ENCODE results near the gene LRCH2. TPM values are rescaled to one million over a fixed set of nuclear protein-coding genes. Genes with fewer than 3 reads are reported as not detected.

The LRCH2 gene
- total RNA-seq = not detected

- H3K4me1 Mint-ChIP-seq = no peaks in the 10 kb centered on the region
- no peak within 1 kb of the TSS for H3K27ac Mint-ChIP-seq
- peaks cover 16% of the 10 kb centered on the region for H3K27me3 Mint-ChIP-seq
- DNase-seq (no peak), ATAC-seq (ENCODE audit: low read depth) (no peak)
- H3K9me3 Mint-ChIP-seq = no peaks in the 10 kb centered on the region
- H3K36me3 Mint-ChIP-seq = no peaks in the 10 kb centered on the region
- H3K4me3 Mint-ChIP-seq = no peak within 1 kb of the TSS
- POLR2A ChIA-PET = no interaction called here
Observed at GRCh38 chrX:115233497-115234455, at the start of gene LRCH2. TSS of gene LRCH2 (minus strand) at chrX:115234096. CDS start at chrX:115234041, 55 bp downstream.

GRCh38 chrX:115269051-115269683 is 35.3 kb upstream of the LRCH2 start:
- Mint-ChIP-seq H3K27me3 (no peaks in the 10 kb centered on the region), H3K4me1 (no peaks in the 10 kb centered on the region), H3K27ac (no peak overlapping the region), H3K9me3 (peaks cover 1% of the 10 kb centered on the region), H3K36me3 (no peaks in the 10 kb centered on the region), H3K4me3 (no peak overlapping the region)
- DNase-seq (no peak), ATAC-seq (ENCODE audit: low read depth) (no peak)
- POLR2A ChIA-PET = no interaction called here

- H3K36me3 Mint-ChIP-seq = no peaks in the 10 kb centered on the region
- H3K4me3 Mint-ChIP-seq = no peak overlapping the region
- POLR2A ChIA-PET = no interaction called here
- peaks cover 1% of the 10 kb centered on the region for H3K9me3 Mint-ChIP-seq
- ATAC-seq (ENCODE audit: low read depth) (no peak), DNase-seq (no peak)
- no peaks in the 10 kb centered on the region for H3K4me1 Mint-ChIP-seq
- no peak overlapping the region for H3K27ac Mint-ChIP-seq
- H3K27me3 Mint-ChIP-seq = no peaks in the 10 kb centered on the region
Observed at GRCh38 chrX:115268421-115268820, 34.5 kb upstream of the LRCH2 start.

GRCh38 chrX:115266300-115266699 is 32.4 kb upstream of the LRCH2 start:
- Mint-ChIP-seq H3K4me3 (no peak overlapping the region), H3K4me1 (no peaks in the 10 kb centered on the region), H3K27me3 (no peaks in the 10 kb centered on the region), H3K27ac (no peak overlapping the region), H3K9me3 (peaks cover 1% of the 10 kb centered on the region), H3K36me3 (no peaks in the 10 kb centered on the region)
- ATAC-seq (ENCODE audit: low read depth) (no peak), DNase-seq (no peak)
- POLR2A ChIA-PET = no interaction called here

GRCh38 chrX:115264009-115264408 is 30.1 kb upstream of the LRCH2 start:
- no peaks in the 10 kb centered on the region for H3K27me3 Mint-ChIP-seq
- peaks cover 1% of the 10 kb centered on the region for H3K9me3 Mint-ChIP-seq
- DNase-seq = no peak
- H3K4me3 Mint-ChIP-seq = no peak overlapping the region
- POLR2A ChIA-PET = no interaction called here
- H3K36me3 Mint-ChIP-seq = no peaks in the 10 kb centered on the region
- H3K27ac Mint-ChIP-seq = no peak overlapping the region
- ATAC-seq (ENCODE audit: low read depth) = no peak
- no peaks in the 10 kb centered on the region for H3K4me1 Mint-ChIP-seq

- Mint-ChIP-seq H3K27me3 (no peaks in the 10 kb centered on the region), H3K4me3 (no peak overlapping the region), H3K4me1 (no peaks in the 10 kb centered on the region), H3K9me3 (no peaks in the 10 kb centered on the region), H3K27ac (no peak overlapping the region), H3K36me3 (no peaks in the 10 kb centered on the region)
- ATAC-seq (ENCODE audit: low read depth) = no peak
- POLR2A ChIA-PET = no interaction called here
- no peak for DNase-seq
Observed at GRCh38 chrX:115261148-115261547, 27.3 kb upstream of the LRCH2 start.

- Mint-ChIP-seq H3K36me3 (no peaks in the 10 kb centered on the region), H3K4me1 (no peaks in the 10 kb centered on the region), H3K27me3 (no peaks in the 10 kb centered on the region), H3K9me3 (no peaks in the 10 kb centered on the region), H3K27ac (no peak overlapping the region), H3K4me3 (no peak overlapping the region)
- POLR2A ChIA-PET = no interaction called here
- ATAC-seq (ENCODE audit: low read depth) = no peak
- no peak for DNase-seq
Observed at GRCh38 chrX:115260330-115260729, 26.4 kb upstream of the LRCH2 start.

GRCh38 chrX:115259238-115259875 is 25.5 kb upstream of the LRCH2 start:
- Mint-ChIP-seq H3K4me1 (no peaks in the 10 kb centered on the region), H3K36me3 (no peaks in the 10 kb centered on the region), H3K4me3 (no peak overlapping the region), H3K27ac (no peak overlapping the region), H3K27me3 (no peaks in the 10 kb centered on the region), H3K9me3 (no peaks in the 10 kb centered on the region)
- ATAC-seq (ENCODE audit: low read depth) = no peak
- no peak for DNase-seq
- POLR2A ChIA-PET = no interaction called here

- POLR2A ChIA-PET = no interaction called here
- Mint-ChIP-seq H3K9me3 (no peaks in the 10 kb centered on the region), H3K4me3 (no peak overlapping the region)
Observed at GRCh38 chrX:115257711-115258110, 23.8 kb upstream of the LRCH2 start.

GRCh38 chrX:115255003-115255402 is 21.1 kb upstream of the LRCH2 start:
- Mint-ChIP-seq H3K9me3 (no peaks in the 10 kb centered on the region), H3K27ac (no peak overlapping the region), H3K4me3 (no peak overlapping the region), H3K27me3 (no peaks in the 10 kb centered on the region), H3K4me1 (no peaks in the 10 kb centered on the region), H3K36me3 (no peaks in the 10 kb centered on the region)
- ATAC-seq (ENCODE audit: low read depth) (no peak), DNase-seq (no peak)
- POLR2A ChIA-PET = no interaction called here

More at GRCh38 chrX:115257711-115258110, 23.8 kb upstream of the LRCH2 start:
- H3K4me1 Mint-ChIP-seq = no peaks in the 10 kb centered on the region
- H3K27me3 Mint-ChIP-seq = no peaks in the 10 kb centered on the region
- DNase-seq = no peak
- no peaks in the 10 kb centered on the region for H3K36me3 Mint-ChIP-seq
- H3K27ac Mint-ChIP-seq = no peak overlapping the region
- ATAC-seq (ENCODE audit: low read depth) = no peak

- H3K27ac Mint-ChIP-seq = no peak overlapping the region
- no peak for DNase-seq
Observed at GRCh38 chrX:115251458-115252233, 17.8 kb upstream of the LRCH2 start.

GRCh38 chrX:115237056-115237455 is 3.2 kb upstream of the LRCH2 start:
- no peak overlapping the region for H3K27ac Mint-ChIP-seq
- POLR2A ChIA-PET = no interaction called here
- H3K27me3 Mint-ChIP-seq = peaks cover 16% of the 10 kb centered on the region
- no peaks in the 10 kb centered on the region for H3K36me3 Mint-ChIP-seq
- no peak overlapping the region for H3K4me3 Mint-ChIP-seq
- ATAC-seq (ENCODE audit: low read depth) = no peak
- no peaks in the 10 kb centered on the region for H3K9me3 Mint-ChIP-seq
- no peak for DNase-seq
- no peaks in the 10 kb centered on the region for H3K4me1 Mint-ChIP-seq

More at GRCh38 chrX:115251458-115252233, 17.8 kb upstream of the LRCH2 start:
- Mint-ChIP-seq H3K4me3 (no peak overlapping the region), H3K9me3 (no peaks in the 10 kb centered on the region), H3K4me1 (no peaks in the 10 kb centered on the region), H3K36me3 (no peaks in the 10 kb centered on the region), H3K27me3 (no peaks in the 10 kb centered on the region)
- POLR2A ChIA-PET = no interaction called here
- ATAC-seq (ENCODE audit: low read depth) = no peak

- H3K4me1 Mint-ChIP-seq = no peaks in the 10 kb centered on the region
- no peak overlapping the region for H3K27ac Mint-ChIP-seq
- no peaks in the 10 kb centered on the region for H3K36me3 Mint-ChIP-seq
- peaks cover 16% of the 10 kb centered on the region for H3K27me3 Mint-ChIP-seq
- DNase-seq (no peak), ATAC-seq (ENCODE audit: low read depth) (no peak)
- H3K9me3 Mint-ChIP-seq = no peaks in the 10 kb centered on the region
- POLR2A ChIA-PET = no interaction called here
- H3K4me3 Mint-ChIP-seq = no peak overlapping the region
Observed at GRCh38 chrX:115236560-115236959, 2.7 kb upstream of the LRCH2 start.

Measured in activated naive CD8-positive, alpha-beta T cell treated with anti-CD3 and anti-CD28 coated beads, Interleukin-2, amount 10 ng/mL, durations not matched to agents 7 days and 5 days (primary cell).